Endothelial cell of umbilical vein (primary cell): ENCODE data around the gene ANKMY1. TPM values are rescaled to one million over a fixed set of nuclear protein-coding genes. Genes with fewer than 3 reads are reported as not detected.

Source experiments
- BruUV-seq: library from RNA; stranded (reverse); fragments of 400-500 nt; replicated peaks from 2 replicates; lab custom pipeline; 2021; lab: Mats Ljungman, UMichigan
- CTCF ChIA-PET: fragments of 300-600, 350-600 bp; sonication (Branson Sonifier 250); formaldehyde crosslinking; loops from one replicate; lab custom pipeline; 2021; ENCODE audit warnings: antibody characterized with exemption, inconsistent platforms; lab: Charles Lee
- POLR2A ChIA-PET: fragments of 300-600, 350-600 bp; sonication (Branson Sonifier 250); formaldehyde crosslinking; loops from one replicate; lab custom pipeline; 2021; ENCODE audit warnings: antibody characterized with exemption, inconsistent platforms; lab: Charles Lee
- DNase-seq: peaks from one replicate; pipeline ENCODE4 v3.0.0-alpha.2; 2011; ENCODE audit warnings: low read depth, low spot score
- FAIRE-seq: peaks from 2 replicates; lab custom pipeline; 2011; peaks lifted over from hg19 to GRCh38; lab: Jason Lieb, UNC
- H2AFZ ChIP-seq: 2 replicates; pipeline ENCODE4 v1.6.0; 2012; ENCODE audit warnings: low read depth, low read length, control low read depth, inconsistent platforms
- H3K27ac ChIP-seq: 2 replicates; pipeline ENCODE4 v1.5.1; 2011; ENCODE audit warnings: low read depth, mild to moderate bottlenecking, control low read depth, low read length, moderate library complexity; ENCODE audit not compliant: insufficient read depth
- H3K27me3 ChIP-seq, 2 experiments: 2 replicates each; pipeline versions ENCODE4 v1.6.0 to v1.6.1; 2011; ENCODE audit warnings: low read length in 2 of 2, mixed read lengths in 1 of 2; ENCODE audit not compliant: control insufficient read depth in 2 of 2, insufficient read depth in 2 of 2
- H3K36me3 ChIP-seq, 2 experiments: 2 replicates in 1 of 2; 3 replicates in 1 of 2; pipeline ENCODE4 v1.5.1; 2011; ENCODE audit warnings: low read length in 2 of 2, mild to moderate bottlenecking in 1 of 2, moderate library complexity in 1 of 2; ENCODE audit not compliant: control insufficient read depth in 2 of 2, insufficient read depth in 2 of 2; ENCODE audit errors: extremely low read depth in 1 of 2
- H3K4me1 ChIP-seq: 3 replicates; pipeline ENCODE4 v1.5.1; 2011; ENCODE audit warnings: mild to moderate bottlenecking, low read length; ENCODE audit not compliant: control insufficient read depth, insufficient read depth; ENCODE audit errors: extremely low read depth
- H3K4me2 ChIP-seq: 2 replicates; pipeline ENCODE4 v1.6.1; 2011; ENCODE audit warnings: low read length, control low read depth, mixed read lengths; ENCODE audit not compliant: insufficient read depth
- H3K4me3 ChIP-seq, 3 experiments: fragments of 200-600 bp in 1 of 3; sonication (generic), shearing (Covaris generic) in 1 of 3; replicated peaks in 1 of 3; 2 replicates each; pipeline ENCODE4 v1.5.1; 2011 to 2016; ENCODE audit warnings: control low read depth in 3 of 3, low read length in 3 of 3, mild to moderate bottlenecking in 2 of 3, inconsistent platforms in 1 of 3, low read depth in 1 of 3, moderate library complexity in 1 of 3; ENCODE audit not compliant: insufficient read depth in 1 of 3
- H3K79me2 ChIP-seq: 2 replicates; pipeline ENCODE4 v1.6.0; 2012; ENCODE audit warnings: low read length, inconsistent platforms; ENCODE audit not compliant: control insufficient read depth, insufficient read depth
- H3K9ac ChIP-seq: replicated peaks from 2 replicates; pipeline ENCODE3; 2011; ENCODE audit warnings: low read length, control low read depth; ENCODE audit not compliant: insufficient read depth; ENCODE audit errors: extremely low read depth
- H3K9me1 ChIP-seq: replicated peaks from 3 replicates; pipeline ENCODE4 v1.6.0; 2011; ENCODE audit warnings: mild to moderate bottlenecking, low read length; ENCODE audit not compliant: control insufficient read depth, insufficient read depth; ENCODE audit errors: extremely low read depth
- H3K9me3 ChIP-seq: replicated peaks from 2 replicates; pipeline ENCODE4 v1.5.1; 2012; ENCODE audit warnings: low read length, inconsistent platforms; ENCODE audit not compliant: control insufficient read depth, insufficient read depth
- H4K20me1 ChIP-seq: replicated peaks from 2 replicates; pipeline ENCODE3; 2011; ENCODE audit warnings: mild to moderate bottlenecking, low read length; ENCODE audit not compliant: control insufficient read depth, insufficient read depth; ENCODE audit errors: extremely low read depth
- CTCF ChIP-seq, 2 donors: IDR thresholded peaks; 1 replicate in 1 of 2; 2 replicates in 1 of 2; pipeline ENCODE4 v1.5.1; 2011; ENCODE audit warnings: low read length in 2 of 2, mild to moderate bottlenecking in 2 of 2, moderate library complexity in 2 of 2, control low read depth in 1 of 2, inconsistent platforms in 1 of 2, low read depth in 1 of 2; ENCODE audit not compliant: insufficient read depth in 1 of 2; ENCODE audit errors: extremely low read depth in 1 of 2
- EZH2 ChIP-seq: IDR thresholded peaks from 2 replicates; pipeline ENCODE4 v1.6.1; 2012; ENCODE audit warnings: borderline replicate concordance, low read depth, mild to moderate bottlenecking, moderate library complexity, low read length, inconsistent platforms; ENCODE audit not compliant: severe bottlenecking
- FOS ChIP-seq: IDR thresholded peaks from 2 replicates; pipeline ENCODE4 v1.6.1; 2011; ENCODE audit warnings: mild to moderate bottlenecking, low read length, moderate library complexity, borderline replicate concordance; ENCODE audit not compliant: insufficient read depth
- GATA2 ChIP-seq: IDR thresholded peaks from 2 replicates; pipeline ENCODE4 v1.7.0; 2011; ENCODE audit warnings: low read depth, mild to moderate bottlenecking, moderate library complexity, mixed read lengths, low read length; ENCODE audit not compliant: insufficient read length, insufficient read depth
- JUN ChIP-seq: IDR thresholded peaks from 2 replicates; pipeline ENCODE4 v1.6.1; 2011; ENCODE audit warnings: borderline replicate concordance, low read depth; ENCODE audit not compliant: insufficient read length, insufficient read depth
- MYC ChIP-seq: IDR thresholded peaks from one replicate; pipeline ENCODE4 v1.6.1; 2011; ENCODE audit warnings: mild to moderate bottlenecking, low read depth, low read length
- POLR2A ChIP-seq: IDR thresholded peaks from 2 replicates; pipeline ENCODE4 v1.6.1; 2012; ENCODE audit warnings: low read depth, mild to moderate bottlenecking, control low read depth, low read length
- POLR2AphosphoS5 ChIP-seq: IDR thresholded peaks from 2 replicates; pipeline ENCODE4 v1.6.1; 2012; ENCODE audit warnings: low read depth, mild to moderate bottlenecking, control low read depth, low read length, moderate library complexity; ENCODE audit not compliant: insufficient read depth
- dilution Hi-C: fragments of 300-500 bp; cut with MboI; formaldehyde crosslinking; loops from one replicate; pipeline ENCODE4 v1.15.0; 2019; ENCODE audit warnings: low sequenced_read_pairs; ENCODE audit not compliant: extremely low pct_ligation_motif_present
- intact Hi-C: fragments of 100-400 bp; cut with micrococcal nuclease; formaldehyde crosslinking; loops from one replicate; pipeline ENCODE4 v1.10.0; 2022
- polyA plus RNA-seq, 4 experiments: library from polyadenylated mRNA; depleted of rRNA in 3 of 4; stranded (reverse) in 3 of 4; unstranded in 1 of 4; fragments of >200 nt; gene quantifications; 2 replicates each; pipeline versions ENCODE4 v1.2.1 to v1.2.3, GENCODE V29; 2011 to 2012; ENCODE audit warnings: missing spikeins in 1 of 4
- total RNA-seq: library from RNA; stranded (reverse); gene quantifications from 2 replicates; pipeline ENCODE4 v1.2.3, GENCODE V29; 2021
- TF ChIP-seq, protein P1 (sequence below): IDR thresholded peaks from 2 replicates; pipeline ENCODE4 v1.6.1; 2011; ENCODE audit not compliant: insufficient read depth, insufficient read length

ANKMY1 gene
- total and polyA plus RNA-seq, 2 donors (not counting 3 experiments of a cell fraction or from before 2014, with no cell fraction given) = 9.0 to 16.0 TPM

DNA sequence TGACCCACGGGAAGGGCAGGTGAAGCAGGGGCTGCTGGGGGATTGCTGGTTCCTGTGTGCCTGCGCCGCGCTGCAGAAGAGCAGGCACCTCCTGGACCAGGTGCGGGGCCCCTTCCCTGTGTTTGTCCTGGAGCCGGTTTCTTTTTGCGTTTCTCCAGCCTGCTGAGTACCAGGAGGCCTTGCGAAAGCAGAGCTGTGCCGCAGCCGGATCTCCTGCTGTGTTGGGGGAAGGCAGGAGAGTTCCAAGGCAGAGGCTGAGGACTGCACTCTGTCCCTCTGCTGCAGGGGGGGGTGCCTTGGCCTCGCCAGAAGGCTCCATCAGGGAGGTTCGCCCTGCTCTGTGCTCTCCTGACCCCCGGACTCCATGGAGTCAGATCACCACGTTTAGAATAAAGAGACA is 31.6 kb upstream of the ANKMY1 start:
- H3K36me3 ChIP-seq = peaks cover 2 to 20% of the 10 kb centered on the region in 2 experiments
- H3K79me2 ChIP-seq = peaks cover 53% of the 10 kb centered on the region
- no peak overlapping the region for H3K4me3 ChIP-seq
- FAIRE-seq = no peak
- H3K4me1 ChIP-seq = peaks cover 17% of the 10 kb centered on the region
- H4K20me1 ChIP-seq = no peaks in the 10 kb centered on the region
- no peak overlapping the region for H2AFZ ChIP-seq
- no TSS peak for BruUV-seq
- TF ChIP-seq POLR2AphosphoS5 = no peak
- no peak for TF ChIP-seq GATA2
- TF ChIP-seq JUN = no peak
- TF ChIP-seq FOS = no peak
- TF ChIP-seq EZH2 = no peak
- TF ChIP-seq MYC = no peak
- no peak for TF ChIP-seq POLR2A
- no peak for TF ChIP-seq CTCF (IDR thresholded peaks at IDR 0.05; ENCODE audit: extremely low read depth in 1 of 2, insufficient read depth in 1 of 2, low read depth in 1 of 2, low read length in 2 of 2)
- TF ChIP-seq, protein P1, sequence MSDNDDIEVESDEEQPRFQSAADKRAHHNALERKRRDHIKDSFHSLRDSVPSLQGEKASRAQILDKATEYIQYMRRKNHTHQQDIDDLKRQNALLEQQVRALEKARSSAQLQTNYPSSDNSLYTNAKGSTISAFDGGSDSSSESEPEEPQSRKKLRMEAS = no peak
- H3K27me3 ChIP-seq = no peaks in the 10 kb centered on the region
- no peak overlapping the region for H3K4me2 ChIP-seq
- no peaks in the 10 kb centered on the region for H3K9me3 ChIP-seq
- ChIA-PET CTCF (interaction anchor here (0.7 to 5.3 kb wide), 3 partner anchors 23 to 75 kb away, joined by 3 to 47 read pairs (median 4); no protein-coding TSS in a partner anchor), POLR2A (no interaction called here)
- DNase-seq = no peak
- intact Hi-C loops = no loop called here
- no peak overlapping the region for H3K9ac ChIP-seq
- H3K9me1 ChIP-seq = no peaks in the 10 kb centered on the region
- no peak overlapping the region for H3K27ac ChIP-seq
- dilution Hi-C loops = no loop called here
